HepG2 (cell line): ENCODE data around the gene GEMIN4. TPM values are rescaled to one million over a fixed set of nuclear protein-coding genes. Genes with fewer than 3 reads are reported as not detected.
"Not testable (repeated sequence)": the region's sequence is repeated elsewhere in the genome, so short reads cannot be mapped to it uniquely, and the experiment has no call there.

Experiments
- ATAC-seq: fragments of 200-7000 bp; cut with Tn5 transposase; 3 replicates; pipeline ENCODE4 v1.9.1; 2020; ENCODE audit warnings: mild to moderate bottlenecking, moderate library complexity
- BruUV-seq: library from RNA; stranded (reverse); fragments of 400-500 nt; replicated peaks from 2 replicates; lab custom pipeline; 2021; lab: Mats Ljungman, UMichigan
- CTCF ChIA-PET: fragments of 300-600 bp; formaldehyde crosslinking; extraction: SDS; loops from one replicate; lab custom pipeline; 2021; ENCODE audit warnings: low total read pairs, inconsistent platforms, low intra/inter-chr PET ratio; lab: Yijun Ruan, JAX
- POLR2A ChIA-PET: fragments of 350-600 bp; sonication (Branson Sonifier 250); formaldehyde crosslinking; loops from one replicate; lab custom pipeline; 2020; ENCODE audit warnings: antibody characterized with exemption, inconsistent platforms; lab: Yijun Ruan, JAX
- DNase-seq: peaks from one replicate; pipeline ENCODE4 v3.0.0-alpha.2; 2015; ENCODE audit warnings: low spot score
- FAIRE-seq: peaks from 3 replicates; lab custom pipeline; 2011; peaks lifted over from hg19 to GRCh38; lab: Jason Lieb, UNC
- H2AFZ ChIP-seq: one replicate; pipeline ENCODE4 v1.6.1; 2011; ENCODE audit warnings: low read length, inconsistent platforms
- H3K27ac ChIP-seq: fragments of 300-600 bp; 3 replicates; pipeline ENCODE4 v1.8.0; 2011; ENCODE audit warnings: mixed run types, mild to moderate bottlenecking, mixed read lengths, low read length, inconsistent platforms; ENCODE audit not compliant: insufficient read depth; ENCODE audit errors: extremely low read length
- H3K27me3 ChIP-seq, 2 experiments: fragments of 200-600 bp in 1 of 2; 2 replicates in 1 of 2; 3 replicates in 1 of 2; pipeline versions ENCODE4 v1.6.0 to v1.8.0; 2011; ENCODE audit warnings: low read length in 2 of 2, mild to moderate bottlenecking in 2 of 2, moderate library complexity in 2 of 2, inconsistent platforms in 1 of 2; ENCODE audit not compliant: insufficient read depth in 2 of 2, control insufficient read depth in 1 of 2
- H3K36me3 ChIP-seq, 2 experiments: fragments of 200-600 bp in 1 of 2; replicated peaks in 1 of 2; 2 replicates in 1 of 2; 3 replicates in 1 of 2; pipeline versions ENCODE4 v1.5.1 to v1.8.0; 2011; ENCODE audit warnings: low read length in 2 of 2, inconsistent platforms in 1 of 2; ENCODE audit not compliant: insufficient read depth in 2 of 2, control insufficient read depth in 1 of 2
- H3K4me1 ChIP-seq: 2 replicates; pipeline ENCODE4 v1.5.1; 2012; ENCODE audit warnings: low read length, inconsistent platforms; ENCODE audit not compliant: insufficient read depth
- H3K4me2 ChIP-seq: 2 replicates; pipeline ENCODE4 v1.6.0; 2011; ENCODE audit warnings: low read depth, low read length, inconsistent platforms
- H3K4me3 ChIP-seq, 3 experiments: fragments of 200-600 bp in 1 of 3; sonication (generic), shearing (Covaris generic) in 1 of 3; replicated peaks in 1 of 3; 2 replicates each; pipeline ENCODE4 v1.5.1; 2011 to 2016; ENCODE audit warnings: low read length in 3 of 3, inconsistent platforms in 2 of 3, low read depth in 2 of 3, mild to moderate bottlenecking in 2 of 3, control low read depth in 1 of 3, mixed read lengths in 1 of 3; ENCODE audit not compliant: insufficient read depth in 1 of 3
- H3K79me2 ChIP-seq: one replicate; pipeline ENCODE4 v1.6.1; 2011; ENCODE audit warnings: low read length, inconsistent platforms; ENCODE audit not compliant: insufficient read depth
- H3K9ac ChIP-seq: 2 replicates; pipeline ENCODE4 v1.6.0; 2011; ENCODE audit warnings: mild to moderate bottlenecking, low read depth, low read length, inconsistent platforms; ENCODE audit not compliant: insufficient read depth
- H3K9me3 ChIP-seq: 2 replicates; pipeline ENCODE4 v1.5.1; 2012; ENCODE audit warnings: mild to moderate bottlenecking, low read length
- H4K20me1 ChIP-seq: 2 replicates; pipeline ENCODE4 v1.6.0; 2011; ENCODE audit warnings: inconsistent platforms, mild to moderate bottlenecking, low read length, moderate library complexity; ENCODE audit not compliant: insufficient read depth
- SALL2 ChIP-seq: sonication (generic); formaldehyde crosslinking; IDR thresholded peaks from 2 replicates; pipeline ENCODE4 v1.8.1; 2023; ENCODE audit warnings: mild to moderate bottlenecking, missing genetic modification reagents, inconsistent platforms
- ZNF766 ChIP-seq: sonication (generic); formaldehyde crosslinking; IDR thresholded peaks from 2 replicates; pipeline ENCODE4 v1.5.0; 2020; ENCODE audit warnings: missing genetic modification reagents, borderline replicate concordance
- WGBS: methylation state at CpG from one replicate; pipeline ENCODE4 v1.1.6; 2017; ENCODE audit warnings: low lambda C conversion rate; 5-methylcytosine and 5-hydroxymethylcytosine counted together
- in situ Hi-C: cut with HindIII; loops from 2 replicates; pipeline ENCODE4 v1.10.0; 2017; ENCODE audit warnings: low pct_unique_long_range_greater_than_20kb; ENCODE audit not compliant: extremely low pct_ligation_motif_present
- intact Hi-C: fragments of 100-400 bp; cut with micrococcal nuclease; formaldehyde crosslinking; loops from one replicate; pipeline ENCODE4 v1.10.0; 2022; ENCODE audit not compliant: unreplicated experiment
- polyA plus RNA-seq, 8 experiments: library from polyadenylated mRNA; depleted of rRNA in 3 of 8; stranded (reverse) in 7 of 8; unstranded in 1 of 8; fragments of >200 nt; fragmentation: Illumina TruSeq in 4 of 8; extraction: Trizol in 4 of 8; gene quantifications; 2 replicates each; pipeline versions ENCODE4 v1.2.1 to v1.2.3, GENCODE V29; 2011 to 2016; ENCODE audit warnings: low read depth in 4 of 8, missing spikeins in 1 of 8, mixed read lengths in 1 of 8; ENCODE audit not compliant: insufficient read depth in 1 of 8
- total RNA-seq, 5 experiments: library from RNA; depleted of rRNA; stranded (reverse); fragments of >200 nt; fragmentation: Illumina TruSeq; extraction: Trizol; gene quantifications; 2 replicates each; pipeline ENCODE4 v1.2.3, GENCODE V29; 2016; ENCODE audit warnings: low read depth in 1 of 5

Gene GEMIN4
- total and polyA plus RNA-seq, 2 of the 13 experiments (the other 11 are each of a cell fraction or from before 2014, with no cell fraction given): 10.8 to 22.7 TPM

GRCh38 chr17:787641-788221 is 35.7 kb upstream of the GEMIN4 start (continued):
- no peak for TF ChIP-seq SALL2 (CRISPR knock-in tag)
- TF ChIP-seq, all 625 proteins: peak for 0

- peaks cover 19% of the 10 kb centered on the region for H3K4me1 ChIP-seq
- H3K4me2 ChIP-seq, FAIRE-seq, DNase-seq, H4K20me1 ChIP-seq, in situ Hi-C loops, H3K27ac ChIP-seq, intact Hi-C loops, ATAC-seq, BruUV-seq, H3K9ac ChIP-seq, H3K27me3 ChIP-seq, POLR2A ChIA-PET, H3K4me3 ChIP-seq, CTCF ChIA-PET, H2AFZ ChIP-seq, H3K9me3 ChIP-seq: not testable (repeated sequence)
- peaks cover 41% of the 10 kb centered on the region for H3K79me2 ChIP-seq
- 97% methylated on average over 7 of the region's 7 CpGs for WGBS
- H3K36me3 ChIP-seq: peaks cover 15 to 37% of the 10 kb centered on the region in 2 experiments; a peak in 4 of 5 replicates
These were observed 33.8 kb upstream of the GEMIN4 start for GRCh38 chr17:785901-786300.

GRCh38 chr17:784143-784542 is 32.1 kb upstream of the GEMIN4 start:
- Histone ChIP-seq H4K20me1 (no peaks in the 10 kb centered on the region), H3K27ac (no peak overlapping the region), H2AFZ (no peak overlapping the region), H3K4me3 (peak overlapping the region in 1 of 3 experiments; percentile 20; a peak in 2 of 6 replicates), H3K4me1 (peaks cover 25% of the 10 kb centered on the region), H3K9me3 (no peaks in the 10 kb centered on the region), H3K27me3 (no peaks in the 10 kb centered on the region; a peak in 1 of 5 replicates), H3K9ac (0 out of 2 replicates have a peak overlapping the region, but pooled peaks have one; percentile 43), H3K79me2 (peaks cover 52% of the 10 kb centered on the region), H3K4me2 (peak overlapping the region; percentile 83; the same call in 1 of the 2 replicates), H3K36me3 (peaks cover 9 to 28% of the 10 kb centered on the region in 2 experiments; a peak in 4 of 5 replicates)
- ATAC-seq: no peak
- CTCF ChIA-PET: no interaction called here
- no peak for TF ChIP-seq ZNF766 (CRISPR knock-in tag)
- no peak for DNase-seq
- POLR2A ChIA-PET: no interaction called here
- in situ Hi-C loops (loop anchor here (5.0 kb wide), 1 partner anchor 198 kb away; no protein-coding TSS in a partner anchor), intact Hi-C loops (loop anchor here (5.0 kb wide), 1 partner anchor 213 kb away; the partner anchor contains the start of gene TIMM22)
- 64% methylated on average over 3 of the region's 3 CpGs for WGBS
- no peak for FAIRE-seq
- no TSS peak for BruUV-seq
